SK-N-SH (cell line): ENCODE results near the gene GSK3A. TPM values are rescaled to one million over a fixed set of nuclear protein-coding genes. Genes with fewer than 3 reads are reported as not detected.

Source experiments
- CTCF ChIA-PET: fragments of 300-600, 350-600 bp; formaldehyde crosslinking; extraction: SDS; loops from one replicate; lab custom pipeline; 2021; lab: Yijun Ruan, JAX
- POLR2A ChIA-PET: fragments of 350-600 bp; sonication (Branson Sonifier 250); formaldehyde crosslinking; extraction: SDS; loops from one replicate; lab custom pipeline; 2020; ENCODE audit warnings: antibody characterized with exemption, inconsistent platforms; lab: Yijun Ruan, JAX
- DNase-seq: peaks from one replicate; pipeline ENCODE4 v3.0.0; 2012
- H2AFZ ChIP-seq: fragments of 200-600 bp; sonication (generic); 2 replicates; pipeline ENCODE4 v1.8.1; 2016; ENCODE audit warnings: antibody characterized with exemption, mild to moderate bottlenecking, low read depth
- H3F3A ChIP-seq: fragments of 200-600 bp; sonication (generic); replicated peaks from 2 replicates; pipeline ENCODE3; 2016; ENCODE audit warnings: antibody characterized with exemption, mild to moderate bottlenecking; ENCODE audit not compliant: insufficient read depth
- H3K27ac ChIP-seq, 2 experiments: fragments of 200-500 bp in 1 of 2; fragments of 200-600 bp in 1 of 2; sonication (Bioruptor generic) in 1 of 2; sonication (generic), shearing (Covaris generic) in 1 of 2; 2 replicates each; pipeline versions ENCODE4 v1.5.1 to v1.6.1; 2014 to 2016; ENCODE audit warnings: low read depth in 2 of 2, inconsistent platforms in 1 of 2, low read length in 1 of 2, mild to moderate bottlenecking in 1 of 2, mixed read lengths in 1 of 2
- H3K27me3 ChIP-seq: fragments of 200-600 bp; sonication (generic), shearing (Covaris generic); 2 replicates; pipeline ENCODE4 v1.6.1; 2016; ENCODE audit warnings: mixed run types; ENCODE audit not compliant: insufficient read depth
- H3K36me3 ChIP-seq, 2 experiments: fragments of 200-500 bp in 1 of 2; fragments of 200-600 bp in 1 of 2; sonication (Bioruptor generic) in 1 of 2; sonication (generic) in 1 of 2; replicated peaks in 1 of 2; 2 replicates each; pipeline versions ENCODE3 to v1.5.1; 2014 to 2016; ENCODE audit warnings: low read length in 1 of 2, mild to moderate bottlenecking in 1 of 2; ENCODE audit not compliant: insufficient read depth in 2 of 2, control insufficient read depth in 1 of 2
- H3K4me1 ChIP-seq, 2 experiments: fragments of 200-500 bp in 1 of 2; fragments of 200-600 bp in 1 of 2; sonication (Bioruptor generic) in 1 of 2; sonication (generic), shearing (Covaris generic) in 1 of 2; 2 replicates each; pipeline versions ENCODE4 v1.5.1 to v1.6.1; 2014 to 2016; ENCODE audit warnings: low read depth in 1 of 2, low read length in 1 of 2, mixed run types in 1 of 2; ENCODE audit not compliant: insufficient read depth in 2 of 2, control insufficient read depth in 1 of 2
- H3K4me2 ChIP-seq: fragments of 200-600 bp; sonication (generic), shearing (Covaris generic); 2 replicates; pipeline ENCODE4 v1.6.1; 2017; ENCODE audit warnings: mixed run types
- H3K4me3 ChIP-seq, 2 experiments: fragments of 200-500 bp in 1 of 2; fragments of 200-600 bp in 1 of 2; sonication (Bioruptor generic) in 1 of 2; sonication (generic), shearing (Covaris generic) in 1 of 2; 2 replicates each; pipeline versions ENCODE4 v1.5.1 to v1.8.1; 2014 to 2016; ENCODE audit warnings: low read depth in 2 of 2, inconsistent platforms in 1 of 2, low read length in 1 of 2, mild to moderate bottlenecking in 1 of 2, mixed read lengths in 1 of 2, moderate library complexity in 1 of 2
- H3K79me2 ChIP-seq: fragments of 200-600 bp; sonication (generic); 2 replicates; pipeline ENCODE4 v1.8.1; 2017; ENCODE audit warnings: mild to moderate bottlenecking; ENCODE audit not compliant: insufficient read depth
- H3K9ac ChIP-seq: fragments of 200-600 bp; sonication (generic); 2 replicates; pipeline ENCODE4 v1.6.1; 2017; ENCODE audit warnings: mixed run types
- H3K9me2 ChIP-seq: fragments of 200-600 bp; sonication (generic); 2 replicates; pipeline ENCODE4 v1.6.1; 2017; ENCODE audit warnings: mixed run types
- H3K9me3 ChIP-seq: fragments of 200-600 bp; sonication (generic); 2 replicates; pipeline ENCODE4 v1.6.1; 2017; ENCODE audit warnings: mixed run types, mild to moderate bottlenecking, moderate library complexity
- H4K20me1 ChIP-seq: fragments of 200-600 bp; sonication (generic); 2 replicates; pipeline ENCODE4 v1.6.1; 2017; ENCODE audit warnings: mild to moderate bottlenecking, mixed run types; ENCODE audit not compliant: insufficient read depth
- EP300 ChIP-seq, 2 experiments: IDR thresholded peaks; 2 replicates each; pipeline versions ENCODE4 v1.4.0 to v1.6.1; 2012; ENCODE audit warnings: borderline replicate concordance in 1 of 2, low read depth in 1 of 2, low read length in 1 of 2
- EZH2phosphoT487 ChIP-seq: fragments of 200-600 bp; sonication (generic); IDR thresholded peaks from 2 replicates; pipeline ENCODE4 v1.6.1; 2017; ENCODE audit warnings: low read depth, mixed run types, mild to moderate bottlenecking, antibody characterized with exemption, moderate library complexity, borderline replicate concordance
- FOXM1 ChIP-seq: IDR thresholded peaks from 2 replicates; pipeline ENCODE4 v1.4.0; 2012; ENCODE audit warnings: low read depth, mild to moderate bottlenecking
- GATA2 ChIP-seq: sonication (generic); formaldehyde crosslinking; IDR thresholded peaks from 2 replicates; pipeline ENCODE4 v1.5.0; 2020; ENCODE audit warnings: mild to moderate bottlenecking, missing genetic modification reagents
- IRF3 ChIP-seq: fragments of 150-350 bp; IDR thresholded peaks from 2 replicates; pipeline ENCODE4 v1.6.1; 2016; ENCODE audit warnings: mild to moderate bottlenecking, low read depth, low read length
- MAX ChIP-seq: IDR thresholded peaks from 2 replicates; pipeline ENCODE4 v1.4.0; 2012; ENCODE audit warnings: low read depth
- MXI1 ChIP-seq: IDR thresholded peaks from 2 replicates; pipeline ENCODE4 v1.6.1; 2012; ENCODE audit warnings: mild to moderate bottlenecking, low read depth, low read length, improper control_type of control experiment
- NFIC ChIP-seq: IDR thresholded peaks from 2 replicates; pipeline ENCODE4 v1.4.0; 2012; ENCODE audit warnings: borderline replicate concordance
- NRF1 ChIP-seq: IDR thresholded peaks from 2 replicates; pipeline ENCODE4 v1.6.1; 2012; ENCODE audit warnings: low read depth, mild to moderate bottlenecking, low read length
- PBX3 ChIP-seq: IDR thresholded peaks from 2 replicates; pipeline ENCODE4; 2012
- REST ChIP-seq: IDR thresholded peaks from 2 replicates; pipeline ENCODE4 v1.6.1; 2012; ENCODE audit warnings: mild to moderate bottlenecking, low read depth, low read length, moderate library complexity
- RXRA ChIP-seq: IDR thresholded peaks from 2 replicates; pipeline ENCODE4 v1.4.0; 2012; ENCODE audit warnings: low read depth, mild to moderate bottlenecking, borderline replicate concordance
- SIN3A ChIP-seq: IDR thresholded peaks from 2 replicates; pipeline ENCODE4 v1.6.1; 2012; ENCODE audit warnings: low read depth, mild to moderate bottlenecking, low read length, moderate library complexity, borderline replicate concordance
- ZBTB33 ChIP-seq: IDR thresholded peaks from 2 replicates; pipeline ENCODE4 v1.4.0; 2012; ENCODE audit warnings: low read depth, borderline replicate concordance
- WGBS: methylation state at CpG from one replicate; pipeline ENCODE4 v1.1.6; 2017; ENCODE audit warnings: low lambda C conversion rate; 5-methylcytosine and 5-hydroxymethylcytosine counted together
- polyA plus RNA-seq, 3 experiments: library from polyadenylated mRNA; depleted of rRNA; stranded (reverse); fragments of >200 nt; gene quantifications; 2 replicates each; pipeline ENCODE4 v1.2.3, GENCODE V29; 2012

The GSK3A gene
- polyA plus RNA-seq, 1 of the 3 experiments (the other 2 are of a cell fraction), result 42.1 TPM

- H3K27ac ChIP-seq, result no peak overlapping the region
- ChIA-PET CTCF (interaction anchor here (1.2 to 2.0 kb wide), 2 partner anchors 14 to 65 kb away, joined by 3 to 6 read pairs; partner anchors contain the start of gene POU2F2), POLR2A (no interaction called here)
- 81% methylated on average over 5 of the region's 5 CpGs for WGBS
- H3K9me2 ChIP-seq, result no peaks in the 10 kb centered on the region
- no peaks in the 10 kb centered on the region for H3K4me1 ChIP-seq
- no peaks in the 10 kb centered on the region for H3K27me3 ChIP-seq
- H3K4me2 ChIP-seq, result no peak overlapping the region
- no peaks in the 10 kb centered on the region for H3K9me3 ChIP-seq
- no peak overlapping the region for H3K4me3 ChIP-seq
- no peak overlapping the region for H2AFZ ChIP-seq
- H3K36me3 ChIP-seq, result peaks cover 0 to 29% of the 10 kb centered on the region in 2 experiments
- H4K20me1 ChIP-seq, result 0 out of 2 replicates have a peak, but pooled peaks cover 3% of the 10 kb centered on the region
- no peak for DNase-seq
- no peak overlapping the region for H3K9ac ChIP-seq
- no peaks in the 10 kb centered on the region for H3F3A ChIP-seq
- H3K79me2 ChIP-seq, result no peaks in the 10 kb centered on the region
- TF ChIP-seq IRF3, result no peak
- no peak for TF ChIP-seq SIN3A
- no peak for TF ChIP-seq RXRA
- no peak for TF ChIP-seq FOXM1
- no peak for TF ChIP-seq ZBTB33
- no peak for TF ChIP-seq REST
- no peak for TF ChIP-seq EP300 (IDR thresholded peaks at IDR 0.05; ENCODE audit: borderline replicate concordance in 1 of 2, low read depth in 1 of 2, low read length in 1 of 2)
- no peak for TF ChIP-seq MAX
- no peak for TF ChIP-seq NRF1
- no peak for TF ChIP-seq NFIC
- TF ChIP-seq PBX3, result no peak
- no peak for TF ChIP-seq EZH2phosphoT487
- TF ChIP-seq GATA2 (CRISPR knock-in tag), result no peak
- TF ChIP-seq MXI1, result no peak
- TF ChIP-seq, all 33 proteins: peak for 0
Measured at GRCh38 chr19:42197375-42197817, 45.0 kb downstream of the GSK3A start.
